HG03066 (cell line): ENCODE data around the gene TSPAN11.
"Not testable (repeated sequence)": the region's sequence is repeated elsewhere in the genome, so short reads cannot be mapped to it uniquely, and the experiment has no call there.

Experiments
- ATAC-seq: cut with Tn5 transposase; IDR thresholded peaks from one replicate; pipeline ENCODE4 v1.9.1; 2021; ENCODE audit warnings: low read depth; ENCODE audit not compliant: unreplicated experiment

Gene TSPAN11

DNA sequence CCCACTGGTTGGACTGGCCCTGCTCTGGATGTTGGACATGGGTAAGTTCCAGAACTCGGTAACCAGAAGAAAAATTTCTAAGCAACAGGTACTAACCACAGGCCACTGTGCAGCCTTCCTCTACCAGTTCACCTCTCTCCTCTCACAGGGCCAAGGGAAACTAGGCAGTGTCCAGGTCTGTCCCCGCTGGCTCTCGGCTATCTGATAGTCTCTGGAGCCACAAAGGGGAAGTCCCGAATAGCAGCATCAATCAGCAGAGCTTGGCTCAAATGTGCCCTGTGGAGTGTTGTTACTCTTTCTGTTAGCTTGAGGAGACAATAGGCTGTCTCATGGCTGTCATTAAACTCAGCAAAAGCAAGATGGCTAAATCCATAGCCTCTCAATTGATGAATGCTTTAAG lies 73.2 kb downstream of the TSPAN11 start:
- no peak for ATAC-seq

DNA sequence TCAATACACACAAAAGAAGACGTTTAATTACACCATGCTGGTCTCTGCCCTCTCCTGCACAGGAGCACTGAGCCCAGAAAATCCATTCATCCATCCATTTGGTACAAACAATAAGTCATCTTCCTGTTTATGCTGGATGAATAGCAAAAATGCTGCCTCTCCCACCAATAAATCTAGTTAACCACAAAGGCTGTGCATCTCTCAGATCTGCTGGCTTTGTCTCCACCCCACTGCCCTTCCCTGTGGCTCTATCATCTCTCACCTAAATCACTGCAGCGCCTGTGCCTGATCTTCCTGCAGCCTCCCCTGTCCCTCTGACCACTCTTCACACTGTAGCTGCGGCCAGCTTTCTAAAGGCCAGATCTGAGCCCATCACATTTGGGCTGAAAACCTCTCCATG lies 74.2 kb downstream of the TSPAN11 start:
- no peak for ATAC-seq

DNA sequence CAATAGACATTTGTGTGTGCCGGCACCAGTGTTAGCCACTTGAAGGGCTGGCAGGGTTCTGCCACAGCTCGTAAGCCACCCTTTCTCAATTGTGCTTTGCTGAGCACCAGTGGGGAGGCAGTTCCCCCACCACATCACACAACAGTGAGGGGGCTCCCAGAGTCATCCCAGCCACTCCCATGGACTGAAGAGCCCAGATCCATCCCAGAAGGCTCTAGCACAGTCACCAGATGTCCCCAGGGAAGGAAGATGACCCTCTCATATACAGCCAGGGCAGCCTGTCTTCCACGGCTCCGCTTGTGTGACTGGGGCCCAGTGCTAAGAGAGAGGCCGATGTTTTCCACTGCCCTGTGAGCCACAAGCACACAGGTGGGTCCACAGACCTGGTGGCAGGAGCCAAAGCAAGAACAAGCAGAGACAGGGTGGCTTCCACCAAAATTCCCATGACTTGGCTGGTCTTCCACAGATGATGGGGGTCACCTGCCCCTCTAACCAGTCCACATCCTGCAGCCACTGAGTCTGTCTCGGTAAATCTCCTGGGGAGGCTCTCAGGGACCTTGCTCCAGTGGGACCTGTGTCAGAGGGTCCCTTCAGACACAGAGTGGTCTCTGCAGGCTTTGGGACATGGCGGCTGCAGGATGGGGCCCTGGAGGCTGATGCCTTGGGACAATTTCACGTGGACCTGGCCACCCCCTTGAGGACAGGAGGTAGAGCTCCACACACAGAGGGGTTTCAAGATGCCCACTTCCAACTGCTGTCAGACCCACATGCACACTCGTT lies 75.2 kb downstream of the TSPAN11 start:
- ATAC-seq: no peak

DNA sequence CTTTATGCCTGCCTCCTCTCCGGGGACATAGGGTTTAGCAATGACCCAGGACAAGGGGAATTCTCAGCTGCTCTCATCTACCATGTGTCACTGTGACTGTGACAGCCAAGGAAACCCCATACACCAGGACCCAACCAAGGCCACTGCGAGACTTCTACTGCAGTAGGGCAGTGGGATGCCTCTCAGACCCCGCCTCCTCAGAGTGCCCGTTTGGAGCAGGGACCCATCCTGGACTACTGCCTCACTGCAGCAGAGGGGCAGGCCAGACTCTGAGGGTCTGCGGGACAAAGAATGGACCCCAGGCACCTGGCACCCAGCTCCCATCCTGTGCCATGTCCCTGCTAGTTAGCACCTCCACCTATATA lies 75.8 kb downstream of the TSPAN11 start:
- ATAC-seq: no peak

DNA sequence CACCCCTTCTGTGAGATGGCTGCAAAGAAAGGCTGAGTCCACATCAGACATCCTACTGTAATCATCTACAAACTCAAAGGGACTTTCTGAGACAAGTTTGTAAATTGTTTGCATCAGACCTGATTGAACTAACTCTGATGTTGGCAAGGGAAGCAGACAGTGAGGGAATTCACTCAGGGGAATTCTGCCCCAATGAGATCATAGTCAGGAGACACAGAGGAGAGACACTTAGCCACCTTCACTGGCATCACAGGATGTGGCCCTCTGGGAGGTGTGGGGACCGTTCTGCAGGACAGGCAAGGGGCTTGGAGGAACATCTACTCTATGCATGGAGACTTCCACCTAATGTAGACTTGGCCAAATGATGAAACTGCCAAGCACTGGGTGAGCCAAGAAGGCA lies 76.5 kb downstream of the TSPAN11 start:
- ATAC-seq: no peak

DNA sequence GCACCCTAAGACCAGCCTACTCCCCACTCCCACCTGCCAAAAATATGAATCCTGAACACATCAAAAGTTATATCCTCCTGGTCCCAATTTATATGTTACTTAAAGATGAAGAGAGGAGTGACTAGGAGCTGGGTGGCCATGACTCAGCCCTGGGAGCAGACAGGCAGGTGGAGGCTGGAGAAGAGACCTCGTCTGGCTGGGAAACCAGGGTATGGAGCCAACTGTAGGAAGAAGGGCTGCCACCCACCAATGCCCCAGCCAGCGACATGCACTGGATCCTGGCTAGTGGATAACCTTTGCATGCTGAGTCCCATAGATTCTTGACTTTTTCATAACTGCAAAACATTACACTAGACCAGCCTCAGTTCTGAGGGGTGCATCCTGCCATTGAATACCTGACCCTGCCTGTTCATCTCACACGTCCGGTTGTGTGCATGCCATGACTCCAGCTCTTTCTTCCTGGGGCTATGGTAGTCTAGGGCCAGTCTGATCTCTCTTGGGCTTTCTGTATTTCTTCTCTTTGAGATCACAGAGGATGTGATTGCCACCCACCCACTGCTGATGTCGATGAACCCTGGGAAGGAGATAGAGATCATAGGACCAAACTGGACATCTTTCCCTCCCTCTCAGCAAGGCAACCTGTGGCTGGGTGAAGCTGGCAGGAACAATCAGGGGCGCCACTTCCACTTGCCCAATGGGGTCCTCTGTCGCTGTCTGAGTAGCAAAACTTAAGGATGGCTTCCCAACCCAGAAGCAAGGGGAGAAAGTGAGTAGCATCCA lies 77.5 kb downstream of the TSPAN11 start:
- ATAC-seq: no peak

DNA sequence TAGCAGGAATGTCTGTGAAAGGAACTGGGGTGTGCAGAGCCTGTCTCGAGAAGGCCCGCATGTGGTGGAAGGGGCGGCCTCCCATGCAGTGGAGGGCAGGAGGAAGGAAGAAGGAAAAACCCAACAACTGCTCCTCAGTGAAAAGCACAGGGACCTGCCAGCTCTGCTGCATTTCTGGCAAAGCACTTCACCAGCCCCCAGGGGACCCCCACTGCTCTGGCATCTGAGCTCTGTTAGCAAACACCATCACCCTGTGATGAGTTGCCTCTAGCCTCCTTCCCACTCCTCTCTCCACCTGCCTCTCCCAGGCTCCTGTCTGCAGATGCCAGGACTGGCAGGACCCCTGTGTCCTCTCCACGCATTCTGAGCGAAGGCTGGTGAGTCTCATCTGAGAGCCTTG lies 78.1 kb downstream of the TSPAN11 start:
- ATAC-seq: no peak

DNA sequence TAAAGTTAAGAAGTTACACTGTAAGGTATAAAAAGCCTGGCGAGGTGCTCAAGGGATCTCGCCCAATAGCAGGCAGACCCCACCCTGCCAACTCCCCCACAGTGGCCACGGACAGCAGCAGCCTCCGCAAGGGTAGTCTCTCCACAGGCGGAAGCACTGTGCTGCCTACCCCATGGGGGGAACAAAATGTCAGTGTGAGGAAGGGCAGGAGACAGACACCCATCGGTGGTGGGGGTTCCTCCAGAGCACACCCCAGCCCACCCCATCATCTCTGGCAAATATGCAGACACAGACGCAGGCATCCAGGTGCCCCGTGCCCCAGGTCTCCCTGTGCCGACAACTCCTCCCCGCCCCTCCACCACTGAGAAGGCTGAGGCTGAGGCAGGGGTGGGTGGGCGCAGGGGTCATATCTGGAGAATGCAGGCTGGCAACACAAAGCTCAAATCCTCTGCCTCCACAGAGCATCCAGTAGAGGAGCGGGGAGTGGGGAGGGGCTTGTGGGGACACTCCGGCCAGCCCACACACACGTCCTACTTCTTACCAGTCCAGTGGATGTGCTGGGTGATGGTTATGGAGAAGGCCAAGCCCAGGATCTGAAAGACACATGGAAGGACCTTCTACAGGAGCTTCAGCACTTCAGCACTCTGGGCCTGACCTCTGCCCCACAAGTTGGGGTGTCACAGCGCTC lies 78.9 kb downstream of the TSPAN11 start:
- ATAC-seq: no peak

DNA sequence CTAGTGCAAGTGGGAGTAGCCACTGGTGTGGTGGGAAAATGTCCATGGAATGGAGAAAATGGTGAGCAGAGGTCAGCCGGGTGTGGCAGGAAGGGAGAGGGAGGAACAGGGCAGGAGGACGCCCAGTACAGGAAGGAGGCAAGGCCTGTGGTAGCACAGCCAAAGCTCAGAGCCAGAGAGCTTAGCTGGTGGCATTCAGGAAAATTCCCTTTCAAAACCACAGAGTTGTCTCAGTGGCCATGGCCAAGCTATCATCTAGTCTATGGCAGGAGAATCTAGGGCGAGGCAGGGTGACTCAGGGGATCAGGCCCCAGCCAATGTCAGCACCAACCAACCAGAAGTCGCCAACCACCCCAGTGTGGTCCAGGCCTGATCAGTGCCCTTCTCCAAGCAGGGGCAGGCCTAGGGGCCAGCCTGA lies 79.4 kb downstream of the TSPAN11 start:
- no peak for ATAC-seq

DNA sequence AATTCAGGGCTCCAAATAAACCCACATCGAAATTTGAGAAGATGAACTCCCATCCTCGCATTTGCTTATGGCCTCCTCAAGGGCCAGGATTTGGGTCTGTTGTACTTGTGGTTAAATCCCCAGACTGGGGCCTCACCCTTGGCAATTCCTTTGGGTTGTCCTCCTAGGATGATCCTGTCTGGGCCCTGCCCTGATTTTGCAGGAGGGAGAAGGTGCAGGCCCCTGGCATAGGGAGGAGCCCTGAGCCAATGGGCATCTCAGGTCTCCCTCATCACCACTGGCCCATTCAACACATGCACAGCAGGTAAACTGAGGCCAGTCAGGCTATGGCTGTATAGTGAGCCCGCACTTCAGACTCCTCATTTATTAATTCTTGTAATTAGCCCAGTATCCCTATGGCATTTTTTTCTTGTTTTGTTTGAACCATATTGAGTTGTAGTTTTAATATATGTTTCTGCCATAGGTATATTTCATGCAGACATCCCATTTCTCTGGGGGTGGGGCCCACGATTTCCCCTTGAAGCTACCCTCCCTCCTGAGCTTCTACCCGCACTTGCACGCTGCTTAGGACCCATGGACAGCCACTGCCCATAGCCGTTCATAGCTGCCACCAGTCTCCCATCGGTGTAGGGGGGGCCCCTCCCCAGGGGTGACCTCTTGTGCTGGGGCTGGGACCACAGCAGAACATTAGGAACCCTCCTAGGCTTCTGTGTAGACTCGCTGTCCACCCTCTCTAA lies 80.0 kb downstream of the TSPAN11 start:
- ATAC-seq: no peak

DNA sequence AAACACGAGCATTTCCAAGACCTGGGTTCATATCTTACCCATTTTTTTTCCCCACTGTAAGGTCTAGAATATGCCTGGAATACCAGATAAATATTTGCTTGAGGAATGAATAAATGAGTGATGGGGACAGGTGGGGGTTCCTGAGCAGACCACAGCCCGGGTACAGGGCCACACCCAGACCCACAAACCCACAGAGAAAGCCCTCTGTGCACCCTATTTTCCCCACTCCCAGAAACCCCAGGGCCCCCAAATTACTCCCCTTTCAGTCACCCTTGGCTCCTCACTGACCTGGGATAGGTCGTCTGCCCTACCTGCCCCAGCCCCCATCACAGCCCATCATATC lies 80.6 kb downstream of the TSPAN11 start:
- ATAC-seq: no peak

DNA sequence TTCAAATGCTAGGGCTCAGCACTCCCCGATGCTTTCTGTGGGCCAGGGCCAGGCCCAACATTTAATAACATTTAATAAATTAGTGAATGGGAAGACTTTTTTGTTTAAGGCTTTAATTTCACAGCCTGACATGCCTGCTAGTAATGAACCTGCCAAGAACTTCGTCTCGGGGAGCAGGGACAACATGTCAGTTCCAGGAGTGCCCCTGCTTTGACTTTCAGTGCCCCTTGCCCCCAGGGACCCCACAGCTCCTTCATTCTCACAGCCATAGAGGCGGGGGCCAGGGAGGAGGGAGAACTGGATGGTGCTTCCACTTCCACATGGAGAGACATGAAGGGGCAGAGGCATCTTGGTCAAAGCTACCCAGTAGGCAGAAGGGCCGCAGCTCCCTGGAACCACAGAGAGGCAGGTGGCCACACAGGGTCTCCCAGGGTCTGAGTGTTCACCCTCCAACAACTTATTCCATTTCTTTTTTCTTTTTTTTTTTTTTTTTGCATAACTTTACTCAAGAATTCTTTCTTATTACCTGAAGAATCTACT lies 81.2 kb downstream of the TSPAN11 start:
- ATAC-seq: no peak

DNA sequence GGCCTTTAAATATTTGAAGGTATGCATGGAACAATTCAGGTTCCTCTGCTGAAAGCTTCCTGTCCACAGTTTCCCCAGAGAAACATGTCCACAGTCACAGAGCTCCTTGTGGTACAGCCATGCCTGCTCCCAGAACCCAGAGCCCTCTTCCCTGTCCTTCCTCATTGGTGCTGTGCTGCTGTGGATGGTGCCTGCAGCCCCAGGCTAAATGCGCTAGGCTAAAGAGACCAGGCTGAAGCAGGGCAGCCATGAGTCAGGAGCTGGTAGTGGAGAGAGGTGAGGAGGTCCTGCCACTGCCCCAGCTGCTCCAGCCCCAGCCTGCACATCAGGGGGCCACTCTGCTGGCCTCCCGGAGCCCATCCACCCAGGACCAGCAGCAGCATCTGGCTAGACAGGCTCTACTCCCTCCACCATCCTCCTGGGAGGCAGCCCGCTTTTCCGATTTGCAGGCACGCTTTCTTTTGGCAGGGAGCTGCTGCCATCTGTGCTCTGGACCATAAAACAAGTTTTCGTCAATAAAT lies 81.8 kb downstream of the TSPAN11 start:
- ATAC-seq: no peak

DNA sequence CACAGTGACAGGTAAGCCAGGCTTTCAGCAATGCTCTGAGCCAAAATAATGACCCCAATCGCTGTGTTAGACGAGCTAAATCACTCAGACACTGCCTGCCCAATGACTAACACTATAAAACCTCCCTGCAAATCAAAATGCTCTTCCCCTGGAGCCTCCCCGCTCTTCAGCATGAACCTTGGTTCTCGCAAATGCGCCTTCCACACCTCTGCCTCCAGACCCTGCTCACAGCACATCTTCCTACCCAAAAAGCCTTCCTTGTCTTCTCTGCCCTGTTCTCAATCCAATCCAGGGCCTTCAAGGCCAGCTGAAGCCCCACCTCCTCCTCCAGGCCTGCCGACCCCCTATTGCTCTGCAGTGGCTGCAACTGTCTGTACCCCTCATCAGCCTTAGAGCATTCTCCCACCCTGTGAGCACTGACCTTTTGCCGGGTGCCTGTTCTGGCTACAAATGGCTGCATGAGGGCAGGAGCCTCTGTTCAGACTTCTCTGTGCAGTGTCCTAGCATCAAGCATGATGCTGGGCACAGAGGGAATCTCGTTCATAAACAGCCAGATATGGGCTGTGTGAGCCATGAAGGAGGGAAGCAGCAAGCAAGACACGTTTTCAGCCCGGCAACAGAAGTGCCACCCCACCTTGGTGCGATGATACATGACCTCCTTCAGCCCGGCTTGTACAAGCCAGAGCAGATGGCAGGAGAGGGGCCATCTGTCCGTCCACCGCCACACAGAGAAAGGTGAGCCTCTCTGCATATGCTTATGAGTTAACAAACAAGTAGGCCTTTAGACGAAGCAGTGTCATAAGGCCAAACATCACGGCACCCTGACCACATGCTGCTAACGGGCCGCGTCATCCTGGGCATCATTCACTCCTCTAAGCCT lies 82.7 kb downstream of the TSPAN11 start:
- no peak for ATAC-seq

DNA sequence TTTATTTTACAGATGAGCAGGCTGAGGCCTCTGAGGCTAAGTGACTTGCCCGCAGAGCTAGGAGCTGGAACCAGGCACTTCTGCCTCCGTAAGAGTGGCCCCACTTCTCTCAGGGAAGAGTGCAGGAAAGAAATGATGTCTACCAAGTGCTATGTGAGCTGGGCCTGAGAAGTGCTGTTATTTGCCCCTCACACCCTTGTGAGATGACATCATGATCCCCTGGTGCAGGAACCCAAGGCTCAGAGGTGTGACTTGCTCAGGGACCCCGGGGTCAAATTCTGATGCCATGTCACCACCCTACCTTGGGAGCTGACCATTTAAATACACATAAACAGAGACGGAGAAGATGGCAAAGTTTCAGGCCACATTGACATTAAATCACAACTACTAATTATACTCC lies 83.4 kb downstream of the TSPAN11 start:
- no peak for ATAC-seq

DNA sequence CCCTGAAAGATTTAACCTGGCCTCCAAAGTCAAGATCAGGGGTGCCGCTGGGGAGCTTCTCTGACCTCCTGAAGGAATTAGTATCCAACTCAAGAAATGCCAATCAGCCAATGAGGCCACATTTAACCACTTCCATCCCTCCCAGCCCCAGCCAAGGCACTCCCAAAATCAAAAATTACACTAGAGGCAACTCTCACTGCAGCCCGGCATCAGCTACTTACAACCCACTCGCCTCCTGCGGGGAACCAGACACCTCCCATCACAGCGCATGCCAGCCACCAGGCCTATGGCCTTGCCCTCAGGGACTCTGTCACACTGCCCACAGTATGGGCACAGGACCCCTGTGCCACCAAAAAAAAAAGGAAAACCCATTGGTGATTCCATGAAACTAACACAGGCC lies 84.8 kb downstream of the TSPAN11 start:
- no peak for ATAC-seq

DNA sequence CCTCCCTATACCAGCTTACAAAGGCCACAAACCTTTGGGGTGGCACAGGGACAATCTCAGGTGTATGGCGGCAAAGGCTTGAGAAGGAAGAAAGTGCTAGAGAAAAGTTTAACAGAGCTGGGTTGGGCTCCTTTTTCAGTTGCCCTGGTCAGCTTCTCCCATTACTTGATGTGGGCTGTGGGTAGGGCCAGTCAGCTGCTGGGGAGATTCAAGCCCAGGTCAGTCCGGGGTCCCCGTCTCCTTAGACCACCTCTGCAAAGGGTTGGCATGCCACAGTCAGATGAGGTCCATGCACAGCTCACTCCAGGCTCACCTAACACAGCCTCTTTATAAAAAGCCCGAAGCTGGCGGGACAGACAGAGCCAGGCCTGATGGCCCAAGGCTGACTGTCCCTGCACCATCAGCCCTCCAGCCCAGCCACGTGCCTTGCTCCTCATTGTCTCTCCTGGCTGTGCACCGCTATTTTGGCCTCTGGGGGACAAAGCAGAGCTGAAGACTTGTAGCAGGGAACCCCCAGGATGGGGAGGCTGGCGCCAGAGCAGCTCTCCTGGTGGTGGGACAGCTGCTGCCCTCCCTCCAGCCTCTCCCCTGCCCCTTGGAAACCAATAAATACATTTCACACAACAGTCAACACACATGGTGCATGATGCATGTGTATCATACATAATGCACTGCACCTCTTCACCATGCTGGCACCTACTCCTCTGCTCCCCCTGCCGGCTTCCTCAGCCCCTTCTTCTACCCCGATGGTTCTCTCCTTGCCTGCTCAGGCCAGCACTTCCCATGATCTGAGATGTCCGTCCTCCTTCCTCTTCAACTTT lies 85.4 kb downstream of the TSPAN11 start:
- ATAC-seq: no peak

DNA sequence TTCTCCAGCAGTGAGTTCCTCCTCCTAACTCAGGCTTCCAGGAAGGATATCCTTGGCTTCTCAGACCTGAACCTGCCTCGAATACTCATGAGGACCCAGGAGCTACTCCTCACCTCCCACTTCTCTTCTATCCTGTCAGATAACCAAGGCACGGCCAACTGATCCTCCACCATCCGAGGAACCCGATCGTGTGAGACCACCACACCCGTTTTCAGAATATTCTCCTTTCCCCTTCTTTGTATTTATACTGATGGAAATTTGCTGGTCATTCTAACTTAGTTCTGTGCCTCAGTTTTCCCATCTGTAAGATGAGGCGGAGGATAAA lies 86.0 kb downstream of the TSPAN11 start:
- not testable (repeated sequence) for ATAC-seq

DNA sequence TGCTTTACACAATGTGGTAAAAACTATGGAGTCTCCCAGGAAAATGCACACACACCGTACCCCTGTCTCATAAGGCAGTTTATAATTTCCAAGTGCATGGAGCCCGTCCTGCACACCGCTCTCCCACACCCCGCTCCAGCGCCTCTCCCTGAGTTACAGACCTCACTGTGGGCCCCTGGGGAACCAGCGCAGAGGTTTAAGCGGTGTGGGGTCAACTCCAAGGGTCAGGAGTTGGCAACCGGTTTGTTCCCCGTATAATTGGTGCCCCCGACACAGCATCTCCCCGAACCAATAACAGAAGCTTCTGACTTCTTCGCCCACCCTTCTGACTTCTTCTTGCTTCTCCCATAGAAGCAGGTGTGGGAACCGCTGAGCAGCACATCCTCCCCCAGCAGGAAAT lies 88.7 kb downstream of the TSPAN11 start:
- no peak for ATAC-seq
